GM12874 (cell line): Measurements from ENCODE around the gene SMIM41.

ENCODE experiments used
- CTCF ChIP-seq: IDR thresholded peaks from 2 replicates; pipeline ENCODE4 v1.5.1; 2011; ENCODE audit warnings: low read depth, mild to moderate bottlenecking, control low read depth, low read length, moderate library complexity; ENCODE audit not compliant: insufficient read depth

SMIM41 gene

GRCh38 chr12:52086944-52087835 lies 7.7 kb downstream of the SMIM41 start:
- TF ChIP-seq CTCF: no peak

GRCh38 chr12:52087961-52088820 lies 8.7 kb downstream of the SMIM41 start:
- no peak for TF ChIP-seq CTCF

DNA sequence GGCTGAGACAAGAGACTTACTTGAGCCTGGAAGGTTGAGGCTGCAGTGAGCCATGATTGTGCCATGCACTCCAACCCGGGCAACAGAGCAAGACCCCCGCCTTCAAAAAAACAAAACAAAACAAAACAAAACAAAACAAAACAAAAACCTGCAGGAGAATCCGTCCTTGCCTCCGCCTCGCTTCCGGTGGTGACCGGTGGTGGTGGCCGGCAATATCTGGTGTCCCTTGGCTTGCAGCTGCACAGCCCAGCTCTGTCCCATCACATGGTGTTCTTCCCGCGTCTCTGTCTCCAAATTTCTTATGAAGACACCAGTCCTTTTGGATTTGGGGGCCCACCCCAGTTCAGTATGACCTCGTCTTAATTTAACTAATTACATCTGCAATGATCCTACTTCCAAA lies 10.0 kb downstream of the SMIM41 start:
- TF ChIP-seq CTCF: no peak

DNA sequence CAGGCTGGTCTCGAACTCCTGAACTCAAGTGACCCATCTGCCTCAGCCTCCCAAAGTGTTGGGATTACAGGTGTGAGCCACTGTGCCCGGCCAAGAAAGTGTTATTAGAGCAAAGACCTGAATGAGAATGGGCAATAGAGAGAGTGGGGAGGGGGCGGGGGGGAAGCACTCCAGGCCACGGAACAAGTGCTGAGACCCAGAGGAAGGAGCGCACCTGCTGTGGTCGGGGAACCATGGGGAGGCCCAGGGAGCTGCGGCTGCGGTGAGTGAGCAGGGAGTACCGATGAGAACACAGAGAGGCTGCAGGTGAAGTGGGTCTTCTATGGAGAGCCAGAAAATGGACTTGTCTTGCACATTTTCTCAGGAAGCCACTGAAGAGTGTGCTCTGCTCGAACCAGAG lies 10.8 kb downstream of the SMIM41 start:
- TF ChIP-seq CTCF: no peak

DNA sequence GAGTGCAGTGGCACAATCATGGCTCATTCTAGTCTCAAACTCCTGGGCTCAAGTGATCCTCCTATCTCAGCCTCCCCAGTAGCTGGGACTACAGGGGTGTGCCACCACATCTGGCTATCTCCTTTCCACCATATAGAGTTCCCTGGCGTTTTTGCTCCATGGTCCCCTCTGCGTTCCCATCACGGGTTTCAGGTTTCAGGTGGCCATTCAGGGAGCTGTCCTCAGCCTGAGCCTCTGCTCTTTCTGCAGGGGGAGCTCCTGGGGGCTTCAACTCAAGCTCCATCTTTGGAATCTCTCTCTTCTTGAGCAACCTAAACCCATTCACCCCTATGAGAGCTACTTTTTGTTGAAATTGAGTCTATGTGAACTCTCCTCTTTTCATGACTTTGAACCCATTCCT lies 11.6 kb downstream of the SMIM41 start:
- TF ChIP-seq CTCF: no peak

- TF ChIP-seq CTCF: no peak
Observed at GRCh38 chr12:52091869-52092268, 12.4 kb downstream of the SMIM41 start.

GRCh38 chr12:52093346-52093745 lies 13.8 kb downstream of the SMIM41 start:
- TF ChIP-seq CTCF: no peak
